HG03103 (cell line): ENCODE data around the gene COLEC12.

ENCODE experiments used
- ATAC-seq: cut with Tn5 transposase; IDR thresholded peaks from one replicate; pipeline ENCODE4 v1.9.1; 2021; ENCODE audit warnings: low read depth; ENCODE audit not compliant: unreplicated experiment

COLEC12 gene

DNA sequence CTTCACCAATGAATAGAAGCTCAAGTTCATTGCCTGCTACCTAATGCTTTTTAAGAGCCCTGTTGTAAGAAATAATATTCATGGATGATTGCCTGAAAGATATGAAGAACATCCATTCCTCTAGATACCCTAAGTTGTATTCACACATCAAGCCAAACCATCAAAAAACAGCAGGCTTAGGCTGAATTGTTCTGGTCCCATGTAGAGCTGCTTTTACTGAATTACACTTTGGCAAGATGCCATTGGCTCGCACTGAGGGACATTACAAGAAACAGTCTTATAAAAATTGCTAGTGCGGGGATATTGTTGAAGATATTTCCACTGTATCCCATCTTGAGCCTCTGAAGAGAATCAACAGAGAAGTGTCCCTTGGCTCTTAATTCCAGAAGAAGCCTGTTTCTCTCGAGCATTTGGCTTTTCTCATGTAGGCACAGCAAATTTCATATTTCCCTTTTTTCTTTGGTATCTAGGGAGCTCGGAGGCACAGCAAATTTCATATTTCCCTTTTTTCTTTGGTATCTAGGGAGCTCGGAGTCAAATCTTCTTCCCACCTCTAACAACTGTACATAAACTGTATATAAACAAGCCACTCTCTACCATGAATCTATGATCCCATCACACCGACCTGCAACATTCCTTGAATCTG lies 107.5 kb downstream of the COLEC12 start:
- no peak for ATAC-seq

DNA sequence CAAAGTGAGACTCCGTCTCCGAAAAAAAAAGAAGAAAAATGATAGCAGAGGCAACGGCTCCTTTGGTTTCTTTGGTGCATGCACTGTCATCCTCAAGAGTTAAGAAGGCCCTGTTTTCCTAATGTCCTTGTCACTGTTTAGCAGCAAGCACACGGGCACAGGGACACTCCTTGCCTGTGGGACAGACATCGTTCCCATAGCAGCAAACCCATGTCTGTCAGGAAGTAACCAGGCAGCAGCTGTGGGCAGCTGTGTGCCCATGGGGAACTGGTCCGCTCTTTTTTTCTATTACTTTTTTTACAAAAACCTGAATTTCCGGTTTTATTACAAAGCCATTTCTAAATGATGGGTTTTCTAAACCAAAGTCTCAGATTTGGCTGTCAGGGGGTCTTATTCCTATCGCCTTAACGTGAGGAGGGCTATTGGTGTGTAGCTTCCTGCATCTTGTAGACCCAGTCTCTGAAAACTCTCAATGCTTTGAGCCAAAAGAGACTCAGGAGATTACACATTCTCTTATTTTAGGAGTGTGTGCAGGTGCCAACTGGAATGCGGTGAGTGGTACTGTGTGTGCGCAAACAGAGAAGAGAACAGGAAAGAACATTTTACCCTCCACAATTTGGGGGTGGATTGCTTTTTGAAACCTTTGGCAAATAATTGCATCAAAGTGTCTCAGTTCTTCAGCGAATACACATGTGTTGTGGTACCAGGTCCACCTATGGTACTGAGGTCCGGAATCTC lies 109.6 kb downstream of the COLEC12 start:
- ATAC-seq = no peak

DNA sequence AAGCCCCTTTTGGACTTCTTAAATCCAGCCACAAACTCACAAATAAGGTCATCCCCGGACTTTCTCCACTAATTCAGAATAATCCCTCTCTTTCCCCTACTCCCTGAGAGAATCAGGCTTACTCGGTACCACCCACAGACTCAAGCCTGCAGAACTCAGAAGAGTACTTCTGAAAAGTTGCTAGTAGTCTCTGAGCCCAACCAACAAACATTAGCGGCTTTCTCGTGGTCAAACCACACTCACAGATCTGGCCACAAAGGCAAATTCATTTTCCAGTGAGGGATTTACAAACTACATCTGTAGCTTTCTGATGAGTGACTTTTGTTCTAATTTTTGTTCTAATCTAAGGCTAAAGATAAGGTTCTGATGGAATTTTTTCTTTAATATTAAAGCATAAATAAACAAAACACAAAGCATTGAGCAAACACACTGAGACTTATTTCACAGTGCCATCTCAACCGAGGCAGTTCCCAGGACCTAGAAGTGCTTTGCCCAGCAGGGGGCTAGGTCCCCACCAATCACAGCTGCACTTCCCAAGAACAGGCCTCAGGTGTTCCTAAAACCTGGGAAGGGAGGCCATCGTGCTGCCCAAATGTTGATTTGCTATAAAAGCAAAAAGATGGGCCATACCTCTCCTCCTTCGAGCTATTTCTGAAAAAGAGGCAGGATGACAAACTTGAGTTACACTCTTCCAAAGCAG lies 110.7 kb downstream of the COLEC12 start:
- ATAC-seq = no peak

GRCh38 chr18:388200-388599 lies 112.3 kb downstream of the COLEC12 start:
- no peak for ATAC-seq

GRCh38 chr18:386994-387393 lies 113.5 kb downstream of the COLEC12 start:
- ATAC-seq = no peak

DNA sequence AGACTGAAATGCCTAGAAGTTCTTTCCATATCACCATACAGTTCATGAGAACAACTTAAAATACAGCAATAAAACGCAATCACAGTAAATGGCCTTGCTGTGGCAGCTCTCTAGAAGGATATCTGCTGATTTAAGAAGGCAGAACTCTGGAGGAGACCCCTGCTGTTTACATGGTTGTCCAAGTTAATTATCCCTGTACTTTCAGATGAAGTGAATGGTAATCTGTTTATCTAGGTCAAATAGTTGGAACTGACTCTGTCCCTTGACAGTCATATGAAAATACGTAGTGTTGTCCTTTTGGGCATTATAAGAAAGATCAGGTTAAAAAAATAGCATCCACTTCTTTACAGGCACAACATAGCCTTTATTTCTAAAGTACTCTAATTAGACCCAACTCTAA lies 115.6 kb downstream of the COLEC12 start:
- ATAC-seq = no peak

- no peak for ATAC-seq
Measured at GRCh38 chr18:383135-383534, 117.4 kb downstream of the COLEC12 start.

- ATAC-seq = no peak
Measured at GRCh38 chr18:382423-382984, 118.0 kb downstream of the COLEC12 start.

DNA sequence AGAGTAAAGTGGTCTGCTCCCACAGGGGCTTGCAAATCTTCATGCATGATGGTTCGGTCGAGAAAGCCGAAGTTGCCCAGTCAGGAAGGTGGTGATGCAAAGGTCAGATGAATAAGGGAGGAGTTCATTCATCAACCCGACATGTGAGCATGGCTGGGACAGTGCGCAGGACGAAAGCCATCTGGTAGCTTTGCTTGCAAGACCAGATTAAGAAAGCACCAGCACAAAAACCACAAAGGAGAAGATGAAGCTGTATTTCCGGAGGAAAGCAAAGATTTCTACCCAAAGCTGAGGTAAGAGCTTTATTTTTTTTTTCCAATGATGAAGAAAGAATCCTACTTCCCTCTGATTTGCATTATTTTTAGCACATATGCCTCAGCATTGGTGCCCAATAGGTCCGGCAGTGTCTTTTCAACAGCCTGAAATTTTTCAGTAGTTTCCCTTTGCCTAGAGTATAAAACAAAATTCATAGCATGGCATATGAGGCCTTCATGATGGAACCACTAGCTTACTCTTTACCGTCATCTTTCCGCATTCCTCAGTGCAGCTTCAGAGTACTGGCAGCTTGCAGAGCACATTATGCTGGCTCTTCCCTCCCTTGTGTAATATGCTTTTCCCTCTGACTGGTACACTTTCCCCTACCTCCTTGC lies 120.7 kb downstream of the COLEC12 start:
- no peak for ATAC-seq

GRCh38 chr18:378079-378478 lies 122.4 kb downstream of the COLEC12 start:
- no peak for ATAC-seq

- ATAC-seq = no peak
Measured at GRCh38 chr18:377088-377487, 123.4 kb downstream of the COLEC12 start.

GRCh38 chr18:376311-376710 lies 124.2 kb downstream of the COLEC12 start:
- ATAC-seq = no peak

GRCh38 chr18:374721-375168 lies 125.8 kb downstream of the COLEC12 start:
- ATAC-seq = peak; percentile 84

- no peak for ATAC-seq
Measured at GRCh38 chr18:373780-374179, 126.7 kb downstream of the COLEC12 start.

- ATAC-seq = no peak
Measured at GRCh38 chr18:371609-371982, 128.9 kb downstream of the COLEC12 start.

GRCh38 chr18:370751-371608 lies 129.5 kb downstream of the COLEC12 start:
- ATAC-seq = no peak

GRCh38 chr18:369224-370015 lies 131.1 kb downstream of the COLEC12 start:
- no peak for ATAC-seq

DNA sequence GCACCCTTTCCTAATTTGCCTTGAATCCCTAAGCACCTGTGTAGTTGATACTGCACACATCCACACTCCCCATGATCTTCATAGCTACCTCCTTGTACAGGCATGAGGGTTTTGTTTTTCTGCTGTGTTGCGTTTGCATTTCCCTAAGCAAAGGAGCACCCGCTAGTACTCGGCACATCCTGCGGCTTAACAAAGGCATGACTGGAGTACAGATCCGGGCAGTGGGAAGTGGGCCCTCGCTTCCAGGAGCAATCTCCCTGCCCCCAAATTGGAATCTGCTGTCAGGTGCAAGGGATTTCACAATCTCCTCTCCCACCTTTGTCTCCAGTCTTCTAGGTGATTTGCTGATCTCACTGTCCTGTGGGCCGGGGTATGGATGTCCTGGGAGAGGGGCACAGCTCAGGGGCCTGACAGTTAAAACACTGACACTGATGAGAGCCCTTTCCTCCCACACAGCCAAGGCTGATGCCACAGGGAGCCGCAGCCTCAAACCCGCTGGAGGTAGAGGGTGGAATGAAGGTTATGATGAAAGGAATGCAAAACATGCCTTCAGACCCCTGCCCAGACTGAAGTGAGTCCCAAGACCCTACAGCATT lies 133.9 kb downstream of the COLEC12 start:
- no peak for ATAC-seq

GRCh38 chr18:365651-366050 lies 134.8 kb downstream of the COLEC12 start:
- ATAC-seq = no peak
